ENCODE data around the gene D2HGDH.

Gene D2HGDH

GRCh38 chr2:241752253-241752652 lies 17.8 kb downstream of the D2HGDH start:
- H3K4me1 Mint-ChIP-seq: peaks cover 11% of the 10 kb centered on the region
- DNase-seq: no peak
- H3K27me3 Mint-ChIP-seq (ENCODE audit: low read depth, poor library complexity): peaks cover 8% of the 10 kb centered on the region
- peaks cover 48% of the 10 kb centered on the region for H3K36me3 Mint-ChIP-seq (ENCODE audit: low read depth)
- H3K9me3 Mint-ChIP-seq: peaks cover under 1% of the 10 kb centered on the region
- no peak overlapping the region for H3K4me3 Mint-ChIP-seq
- no peak for TF ChIP-seq CTCF (IDR thresholded peaks at IDR 0.05)
- H3K27ac Mint-ChIP-seq: no peak overlapping the region

- Mint-ChIP-seq H3K36me3 (ENCODE audit: low read depth) (peaks cover 44% of the 10 kb centered on the region), H3K4me1 (peaks cover 11% of the 10 kb centered on the region), H3K9me3 (no peaks in the 10 kb centered on the region), H3K27me3 (ENCODE audit: low read depth, poor library complexity) (peaks cover 8% of the 10 kb centered on the region), H3K4me3 (no peak overlapping the region), H3K27ac (no peak overlapping the region)
- no peak for DNase-seq
- no peak for TF ChIP-seq CTCF (IDR thresholded peaks at IDR 0.05)
Measured at GRCh38 chr2:241752689-241753276, 18.4 kb downstream of the D2HGDH start.

- DNase-seq: no peak
- Mint-ChIP-seq H3K36me3 (ENCODE audit: low read depth) (peaks cover 43% of the 10 kb centered on the region), H3K4me1 (peaks cover 11% of the 10 kb centered on the region), H3K9me3 (no peaks in the 10 kb centered on the region), H3K4me3 (no peak overlapping the region), H3K27ac (no peak overlapping the region), H3K27me3 (ENCODE audit: low read depth, poor library complexity) (peaks cover 8% of the 10 kb centered on the region)
- no peak for TF ChIP-seq CTCF (IDR thresholded peaks at IDR 0.05)
Measured at GRCh38 chr2:241753493-241753892, 19.1 kb downstream of the D2HGDH start.

GRCh38 chr2:241754042-241754441 lies 19.6 kb downstream of the D2HGDH start:
- TF ChIP-seq CTCF (IDR thresholded peaks at IDR 0.05): no peak
- no peaks in the 10 kb centered on the region for H3K9me3 Mint-ChIP-seq
- peaks cover 8% of the 10 kb centered on the region for H3K27me3 Mint-ChIP-seq (ENCODE audit: low read depth, poor library complexity)
- peaks cover 16% of the 10 kb centered on the region for H3K4me1 Mint-ChIP-seq
- DNase-seq: no peak
- peaks cover 41% of the 10 kb centered on the region for H3K36me3 Mint-ChIP-seq (ENCODE audit: low read depth)
- no peak overlapping the region for H3K27ac Mint-ChIP-seq
- H3K4me3 Mint-ChIP-seq: no peak overlapping the region

- Mint-ChIP-seq H3K27me3 (ENCODE audit: low read depth, poor library complexity) (peaks cover 8% of the 10 kb centered on the region), H3K36me3 (ENCODE audit: low read depth) (peaks cover 42% of the 10 kb centered on the region), H3K4me1 (peaks cover 24% of the 10 kb centered on the region), H3K4me3 (no peak overlapping the region), H3K9me3 (peaks cover 8% of the 10 kb centered on the region), H3K27ac (no peak overlapping the region)
- no peak for TF ChIP-seq CTCF (IDR thresholded peaks at IDR 0.05)
- no peak for DNase-seq
Measured at GRCh38 chr2:241755166-241755565, 20.7 kb downstream of the D2HGDH start.

GRCh38 chr2:241755777-241756176 lies 21.3 kb downstream of the D2HGDH start:
- Mint-ChIP-seq H3K9me3 (peaks cover 11% of the 10 kb centered on the region), H3K36me3 (ENCODE audit: low read depth) (peaks cover 46% of the 10 kb centered on the region), H3K27me3 (ENCODE audit: low read depth, poor library complexity) (peaks cover 9% of the 10 kb centered on the region), H3K4me3 (no peak overlapping the region), H3K4me1 (peaks cover 24% of the 10 kb centered on the region), H3K27ac (no peak overlapping the region)
- no peak for DNase-seq
- no peak for TF ChIP-seq CTCF (IDR thresholded peaks at IDR 0.05)

All from nephron progenitor cell (in vitro differentiated cells).